ENCODE data around the gene PPHLN1.
"Not testable (repeated sequence)": the region's sequence is repeated elsewhere in the genome, so short reads cannot be mapped to it uniquely, and the experiment has no call there.

Gene PPHLN1

DNA sequence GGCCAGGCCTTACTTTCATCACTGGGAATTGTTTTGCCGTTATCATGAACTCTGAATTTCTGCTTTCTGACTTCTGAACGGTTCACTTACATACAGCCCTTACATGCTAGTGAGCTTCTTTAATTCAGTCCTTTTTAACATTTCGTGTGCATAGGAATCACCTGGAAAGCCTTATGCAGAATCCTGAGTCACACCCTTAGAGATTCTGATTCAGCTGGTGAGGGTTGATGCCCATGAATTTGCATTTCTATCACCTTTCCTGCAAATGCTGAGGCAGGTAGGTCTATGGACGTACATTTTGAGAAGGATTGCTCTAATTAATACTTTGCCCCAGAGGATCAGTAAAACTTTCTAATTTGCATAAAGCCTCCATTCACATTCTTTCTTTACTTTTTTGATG lies 44.0 kb downstream of the PPHLN1 start:
- H3K36me3 ChIP-seq (ENCODE audit: insufficient read depth, low read length): no peaks in the 10 kb centered on the region
- H3K4me1 ChIP-seq (ENCODE audit: insufficient read depth, low read length): peaks cover 15% of the 10 kb centered on the region; the same call in 1 of the 2 replicates
- H3K9ac ChIP-seq (ENCODE audit: low read depth, low read length): no peak overlapping the region
- H3K9me3 ChIP-seq (ENCODE audit: control insufficient read depth, insufficient read depth, low read length): no peaks in the 10 kb centered on the region; the same call in 1 of the 2 replicates

DNA sequence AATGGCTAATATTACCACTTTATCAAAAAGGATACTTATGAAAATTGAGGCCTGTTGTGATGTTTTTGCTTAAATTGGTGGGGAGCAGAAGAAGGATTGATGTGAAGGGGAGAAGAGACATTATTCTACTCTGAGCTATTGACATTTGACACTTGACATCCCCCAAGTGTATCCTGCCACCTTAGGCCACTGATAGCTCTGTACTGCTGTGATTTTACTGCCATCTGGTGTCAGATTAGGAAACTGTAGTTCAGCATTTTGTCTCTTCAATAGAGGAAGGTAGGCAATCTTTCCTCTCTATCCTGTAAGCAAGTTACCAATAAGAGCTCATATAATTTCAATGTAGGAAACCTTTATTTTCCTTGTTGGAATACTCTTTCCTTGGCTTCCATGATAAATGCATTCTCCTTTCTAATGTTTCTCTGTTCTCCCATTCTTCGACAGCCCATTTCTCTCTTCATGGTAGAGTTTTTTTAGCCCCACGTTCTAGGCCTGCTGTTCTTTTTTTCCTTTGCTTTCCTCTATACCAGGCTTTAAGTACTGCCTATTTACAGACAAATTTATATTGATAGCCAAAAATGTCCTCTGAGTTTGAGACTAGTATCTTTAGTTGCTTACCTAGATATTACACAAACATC lies 46.3 kb downstream of the PPHLN1 start:
- no peak overlapping the region for H3K9ac ChIP-seq (ENCODE audit: low read depth, low read length)
- no peaks in the 10 kb centered on the region for H3K36me3 ChIP-seq (ENCODE audit: insufficient read depth, low read length)
- H3K4me1 ChIP-seq (ENCODE audit: insufficient read depth, low read length): peaks cover 15% of the 10 kb centered on the region; the same call in 1 of the 2 replicates
- H3K9me3 ChIP-seq (ENCODE audit: control insufficient read depth, insufficient read depth, low read length): no peaks in the 10 kb centered on the region; the same call in 1 of the 2 replicates

DNA sequence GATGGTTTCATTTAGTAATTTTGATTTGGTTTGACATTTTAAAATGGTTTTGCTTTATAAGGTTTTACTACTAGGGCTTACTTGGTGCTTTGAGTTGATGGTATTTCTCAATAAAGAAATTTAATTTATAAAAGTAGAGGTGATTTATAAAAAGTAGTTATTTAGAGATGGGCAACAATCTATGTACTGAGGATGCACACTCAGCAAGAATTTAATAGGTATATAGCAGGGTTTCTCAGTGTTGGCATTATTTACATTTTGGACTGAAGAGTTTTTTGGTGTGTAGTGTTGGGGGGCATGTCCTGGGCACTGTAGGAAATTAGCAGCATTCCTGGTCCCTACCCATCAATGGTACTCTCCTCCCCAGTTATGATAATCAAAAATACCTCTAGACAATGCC lies 47.7 kb downstream of the PPHLN1 start:
- Histone ChIP-seq H3K4me1 (ENCODE audit: insufficient read depth, low read length) (peaks cover 15% of the 10 kb centered on the region; the same call in 1 of the 2 replicates), H3K36me3 (ENCODE audit: insufficient read depth, low read length) (no peaks in the 10 kb centered on the region), H3K9ac (ENCODE audit: low read depth, low read length) (no peak overlapping the region), H3K9me3 (ENCODE audit: control insufficient read depth, insufficient read depth, low read length) (no peaks in the 10 kb centered on the region; the same call in 1 of the 2 replicates)

DNA sequence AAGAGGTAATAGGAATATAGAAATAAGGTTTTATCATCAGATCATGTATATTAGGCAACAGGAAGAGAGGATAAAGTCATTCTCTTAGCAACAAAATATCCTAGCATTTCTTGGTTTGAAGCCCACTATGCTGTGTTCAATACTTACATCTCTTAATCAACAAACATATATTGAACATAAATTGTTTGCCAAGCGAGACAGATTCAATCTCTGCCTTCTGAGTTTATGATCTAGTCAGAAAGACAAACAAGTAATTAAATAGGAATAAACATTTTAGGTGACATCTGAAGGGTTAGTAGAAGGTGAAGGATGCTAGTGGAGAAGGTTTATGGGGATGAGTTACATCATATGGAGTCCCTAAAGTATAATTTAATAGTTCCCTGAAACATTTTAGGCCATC lies 54.8 kb downstream of the PPHLN1 start:
- Histone ChIP-seq H3K9me3 (ENCODE audit: control insufficient read depth, insufficient read depth, low read length) (no peaks in the 10 kb centered on the region), H3K4me1 (ENCODE audit: insufficient read depth, low read length) (peaks cover 14% of the 10 kb centered on the region; the same call in 1 of the 2 replicates), H3K9ac (ENCODE audit: low read depth, low read length) (no peak overlapping the region), H3K36me3 (ENCODE audit: insufficient read depth, low read length) (no peaks in the 10 kb centered on the region; the same call in 1 of the 2 replicates)

DNA sequence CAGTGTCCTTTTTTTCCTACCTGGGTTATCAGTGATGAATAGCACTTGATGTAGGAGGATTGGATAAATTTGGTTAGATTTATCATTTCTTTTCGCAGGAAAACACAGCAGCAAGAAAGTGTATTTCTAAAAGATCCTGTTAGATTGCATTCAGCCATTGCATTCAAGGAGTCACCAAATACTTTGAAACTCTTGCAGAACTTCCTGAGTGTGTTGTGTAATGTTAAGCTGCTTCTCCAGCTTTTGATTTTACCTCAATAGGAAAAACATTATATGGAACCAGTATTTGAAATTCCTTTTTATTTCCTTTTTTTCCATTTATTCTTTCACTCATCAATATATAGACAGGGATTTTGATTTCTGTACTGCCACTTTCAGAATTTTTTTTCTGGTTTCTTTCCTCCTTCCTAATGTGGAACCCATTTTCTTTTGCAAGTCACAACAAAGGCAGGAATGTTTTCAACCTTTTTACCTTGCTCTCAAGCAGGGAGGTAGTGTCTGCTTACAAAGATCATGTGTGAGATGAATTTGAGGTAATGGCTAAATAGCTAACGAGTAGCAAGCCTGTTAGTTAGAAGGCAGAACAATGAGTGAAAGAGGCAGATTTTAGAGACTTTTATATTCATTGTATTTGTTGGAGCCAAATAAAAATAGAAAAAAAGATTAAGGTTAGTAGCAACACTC lies 56.2 kb downstream of the PPHLN1 start:
- no peak overlapping the region for H3K9ac ChIP-seq (ENCODE audit: low read depth, low read length)
- no peaks in the 10 kb centered on the region; the same call in 1 of the 2 replicates for H3K36me3 ChIP-seq (ENCODE audit: insufficient read depth, low read length)
- H3K9me3 ChIP-seq (ENCODE audit: control insufficient read depth, insufficient read depth, low read length): no peaks in the 10 kb centered on the region
- H3K4me1 ChIP-seq (ENCODE audit: insufficient read depth, low read length): peaks cover 14% of the 10 kb centered on the region; the same call in 1 of the 2 replicates

DNA sequence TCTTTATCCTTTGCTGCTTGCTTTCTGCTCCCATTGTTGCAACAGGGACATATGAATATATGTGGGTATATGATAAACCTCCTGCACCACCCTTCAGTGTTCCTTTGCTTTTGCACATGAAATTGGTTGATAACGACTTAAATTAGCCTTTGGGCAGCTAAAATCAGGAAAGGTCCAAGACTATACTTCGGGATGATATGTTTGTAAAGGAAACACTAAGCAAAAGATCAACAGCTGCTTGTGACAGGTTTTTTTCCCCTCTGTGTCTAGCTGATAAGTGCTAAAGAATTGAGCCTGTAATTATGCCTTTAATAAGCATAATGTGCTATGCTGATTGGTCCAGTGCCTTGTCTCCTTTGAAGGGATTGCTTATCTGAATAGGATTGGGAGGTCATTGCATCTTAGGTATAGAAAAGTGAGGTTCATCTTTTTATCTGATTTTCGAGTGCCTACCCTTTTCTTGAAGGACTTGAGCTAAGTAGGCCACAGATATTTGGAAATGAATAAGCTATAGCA lies 59.4 kb downstream of the PPHLN1 start:
- no peaks in the 10 kb centered on the region for H3K9me3 ChIP-seq (ENCODE audit: control insufficient read depth, insufficient read depth, low read length)
- H3K36me3 ChIP-seq (ENCODE audit: insufficient read depth, low read length): no peaks in the 10 kb centered on the region; the same call in 1 of the 2 replicates
- no peak overlapping the region for H3K9ac ChIP-seq (ENCODE audit: low read depth, low read length)
- H3K4me1 ChIP-seq (ENCODE audit: insufficient read depth, low read length): peaks cover 14% of the 10 kb centered on the region; the same call in 1 of the 2 replicates

DNA sequence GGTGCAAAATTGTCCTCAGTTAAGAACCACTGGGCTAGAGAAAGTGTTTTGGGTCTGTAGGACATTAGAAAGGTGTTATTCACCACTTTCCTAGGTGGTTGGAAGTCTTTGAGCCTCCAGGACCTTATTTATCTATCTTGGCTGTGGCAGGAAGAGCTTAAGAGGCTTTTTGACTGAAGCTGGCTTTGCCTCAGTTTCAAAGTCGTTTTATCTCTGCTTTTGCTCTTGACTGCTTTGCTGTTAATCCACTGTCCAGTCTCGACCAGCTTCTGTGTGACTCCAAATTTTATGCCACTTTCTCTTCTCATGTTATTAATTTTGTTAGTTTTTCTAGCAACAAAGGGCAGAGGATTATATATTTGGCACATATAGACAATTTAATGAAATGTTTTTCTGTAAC lies 60.3 kb downstream of the PPHLN1 start:
- Histone ChIP-seq H3K4me1 (ENCODE audit: insufficient read depth, low read length) (peaks cover 13% of the 10 kb centered on the region; the same call in 1 of the 2 replicates), H3K36me3 (ENCODE audit: insufficient read depth, low read length) (no peaks in the 10 kb centered on the region; the same call in 1 of the 2 replicates), H3K9ac (ENCODE audit: low read depth, low read length) (no peak overlapping the region), H3K9me3 (ENCODE audit: control insufficient read depth, insufficient read depth, low read length) (no peaks in the 10 kb centered on the region)

DNA sequence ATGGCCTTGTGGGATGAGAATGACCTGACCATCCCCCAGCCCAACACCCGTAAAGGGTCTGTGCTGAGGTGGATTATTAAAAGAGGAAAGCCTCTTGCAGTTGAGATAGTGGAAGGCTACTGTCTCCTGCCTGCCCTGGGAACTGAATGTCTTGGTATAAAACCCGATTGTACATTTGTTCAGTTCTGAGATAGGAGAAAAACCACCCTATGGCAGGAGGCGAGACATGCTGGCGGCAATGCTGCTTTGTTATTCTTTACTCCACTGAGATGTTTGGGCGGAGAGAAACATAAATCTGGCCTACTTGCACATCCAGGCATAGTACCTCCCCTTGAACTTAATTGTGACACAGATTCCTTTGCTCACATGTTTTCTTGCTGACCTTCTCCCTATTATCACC lies 62.1 kb downstream of the PPHLN1 start:
- not testable (repeated sequence) for H3K9ac ChIP-seq (ENCODE audit: low read depth, low read length); H3K9me3 ChIP-seq (ENCODE audit: control insufficient read depth, insufficient read depth, low read length); H3K36me3 ChIP-seq (ENCODE audit: insufficient read depth, low read length); H3K4me1 ChIP-seq (ENCODE audit: insufficient read depth, low read length)

DNA sequence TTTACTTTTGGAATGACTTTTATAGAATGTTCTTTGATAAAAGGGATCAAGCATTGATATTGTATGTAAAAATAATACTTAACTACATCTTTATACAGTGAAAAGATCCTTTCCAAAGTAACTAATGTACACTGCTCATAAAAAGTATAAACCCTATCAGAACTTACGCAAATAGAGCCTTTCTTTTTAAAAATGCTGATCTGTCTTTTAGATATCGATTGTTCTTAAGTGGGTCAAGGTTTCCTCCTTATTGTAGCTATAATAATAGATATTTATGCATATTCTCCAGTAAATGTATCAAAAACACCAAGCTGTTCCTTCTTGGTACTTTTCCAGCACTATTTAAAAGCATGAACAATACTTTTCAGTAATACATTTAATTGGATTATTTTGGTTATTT lies 68.5 kb downstream of the PPHLN1 start:
- H3K9ac ChIP-seq (ENCODE audit: low read depth, low read length): no peak overlapping the region
- no peaks in the 10 kb centered on the region for H3K36me3 ChIP-seq (ENCODE audit: insufficient read depth, low read length)
- no peaks in the 10 kb centered on the region for H3K4me1 ChIP-seq (ENCODE audit: insufficient read depth, low read length)
- H3K9me3 ChIP-seq (ENCODE audit: control insufficient read depth, insufficient read depth, low read length): no peaks in the 10 kb centered on the region

DNA sequence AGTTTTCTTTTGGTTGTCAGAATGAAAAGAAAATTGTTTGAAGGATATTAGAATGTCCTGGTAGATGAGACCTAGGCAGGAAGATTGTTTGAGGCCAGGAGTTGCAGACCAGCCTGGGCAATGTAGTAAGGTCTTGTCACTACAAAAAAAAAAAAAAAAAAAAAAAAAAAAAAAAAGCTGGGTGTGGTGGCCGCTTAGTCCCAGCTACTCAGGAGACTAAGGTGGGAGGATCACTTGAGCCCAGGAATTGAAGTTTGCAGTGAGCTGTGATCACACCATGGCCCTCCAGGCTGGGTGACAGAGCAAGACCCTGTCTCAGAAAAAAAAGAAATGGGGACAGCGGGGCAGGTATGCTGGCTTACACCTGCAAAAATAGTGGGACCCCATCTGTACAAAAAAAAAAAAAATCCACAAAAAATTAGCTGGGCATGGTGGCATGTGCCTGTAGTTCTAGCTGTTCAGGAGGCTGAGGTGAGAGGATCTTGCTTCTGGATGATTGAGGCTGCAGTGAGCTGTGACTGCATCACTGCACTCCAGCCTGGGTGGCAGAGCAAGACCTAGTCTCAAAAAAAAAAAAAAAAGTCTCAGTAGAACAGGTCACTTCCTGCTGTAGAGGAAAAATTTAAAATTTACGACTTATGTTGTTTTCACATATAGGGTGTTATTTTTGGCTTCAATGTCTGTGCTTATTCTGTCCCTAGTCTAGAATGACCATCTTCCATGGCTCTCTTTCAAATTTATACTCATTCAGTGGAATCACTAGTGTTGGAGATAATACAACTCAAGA lies 70.7 kb downstream of the PPHLN1 start:
- H3K9ac ChIP-seq (ENCODE audit: low read depth, low read length): no peak overlapping the region
- no peaks in the 10 kb centered on the region for H3K9me3 ChIP-seq (ENCODE audit: control insufficient read depth, insufficient read depth, low read length)
- no peaks in the 10 kb centered on the region for H3K4me1 ChIP-seq (ENCODE audit: insufficient read depth, low read length)
- no peaks in the 10 kb centered on the region for H3K36me3 ChIP-seq (ENCODE audit: insufficient read depth, low read length)

DNA sequence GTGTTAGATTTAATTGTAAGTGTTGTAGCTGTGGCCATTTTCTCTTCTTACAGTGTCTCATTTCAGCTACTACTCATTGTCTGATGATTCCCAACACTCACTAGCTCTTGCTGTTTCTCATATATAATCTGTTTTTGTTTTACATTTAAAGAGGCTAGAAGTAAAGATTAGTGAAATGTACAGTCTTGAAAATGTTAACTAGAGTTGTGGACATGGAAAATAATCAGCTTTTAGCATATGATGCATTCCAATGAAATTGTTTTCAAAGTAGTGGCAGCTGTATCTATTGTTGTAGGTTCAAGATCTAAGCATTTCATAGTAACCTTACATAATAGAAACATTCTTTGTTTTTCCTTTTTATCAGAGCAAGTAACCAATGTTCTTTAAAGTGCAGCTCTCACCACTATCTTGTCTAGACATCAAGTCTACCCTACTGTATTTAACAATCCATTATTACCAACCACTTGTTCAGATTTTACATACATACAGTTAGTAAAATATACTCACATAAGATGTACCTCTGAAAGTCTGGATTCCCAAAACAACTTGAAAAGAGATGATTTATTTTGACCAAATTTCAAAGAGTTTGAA lies 76.9 kb downstream of the PPHLN1 start:
- H3K36me3 ChIP-seq (ENCODE audit: insufficient read depth, low read length): no peaks in the 10 kb centered on the region
- H3K9me3 ChIP-seq (ENCODE audit: control insufficient read depth, insufficient read depth, low read length): no peaks in the 10 kb centered on the region
- no peaks in the 10 kb centered on the region for H3K4me1 ChIP-seq (ENCODE audit: insufficient read depth, low read length)
- H3K9ac ChIP-seq (ENCODE audit: low read depth, low read length): no peak overlapping the region

DNA sequence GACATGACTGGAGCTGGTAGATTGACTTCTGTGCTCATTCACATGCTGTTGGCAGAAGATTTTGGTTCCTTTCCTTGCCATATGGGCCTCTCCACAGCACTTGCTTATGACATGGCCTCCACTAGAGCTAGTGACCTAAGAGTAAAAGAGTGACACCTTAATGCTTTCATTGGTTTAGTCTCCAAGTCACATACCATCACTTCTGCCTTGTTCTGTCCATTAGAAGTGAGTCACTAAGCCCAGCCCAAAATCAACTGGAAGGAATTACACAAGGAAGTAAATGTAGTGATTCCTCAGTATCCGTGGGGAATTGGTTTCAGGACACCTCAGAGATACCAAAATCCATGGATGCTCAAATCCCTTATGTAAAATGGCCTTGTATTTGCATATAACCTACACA lies 81.3 kb downstream of the PPHLN1 start:
- Histone ChIP-seq H3K9ac (ENCODE audit: low read depth, low read length) (no peak overlapping the region), H3K4me1 (ENCODE audit: insufficient read depth, low read length) (no peaks in the 10 kb centered on the region), H3K36me3 (ENCODE audit: insufficient read depth, low read length) (no peaks in the 10 kb centered on the region), H3K9me3 (ENCODE audit: control insufficient read depth, insufficient read depth, low read length) (no peaks in the 10 kb centered on the region)

DNA sequence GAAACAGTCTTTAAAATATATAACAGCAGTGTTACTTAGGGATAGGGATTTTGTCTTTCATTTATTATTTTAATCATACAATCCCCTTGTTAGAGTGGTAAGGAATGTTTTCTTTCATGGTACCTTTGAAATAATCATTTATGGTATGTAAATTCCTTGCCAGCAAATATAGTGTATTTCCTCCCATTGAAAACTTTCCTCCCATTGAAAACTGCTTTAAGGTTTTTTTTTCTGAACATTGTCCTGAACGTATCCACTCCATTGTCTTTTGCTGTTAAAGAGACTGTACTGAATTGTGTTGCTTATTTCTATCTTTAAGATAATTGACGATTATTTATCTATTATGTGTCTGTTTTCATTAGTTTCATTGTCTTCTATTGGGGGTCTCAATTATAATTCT lies 83.5 kb downstream of the PPHLN1 start:
- Histone ChIP-seq H3K9ac (ENCODE audit: low read depth, low read length) (no peak overlapping the region), H3K4me1 (ENCODE audit: insufficient read depth, low read length) (no peaks in the 10 kb centered on the region), H3K36me3 (ENCODE audit: insufficient read depth, low read length) (no peaks in the 10 kb centered on the region)

DNA sequence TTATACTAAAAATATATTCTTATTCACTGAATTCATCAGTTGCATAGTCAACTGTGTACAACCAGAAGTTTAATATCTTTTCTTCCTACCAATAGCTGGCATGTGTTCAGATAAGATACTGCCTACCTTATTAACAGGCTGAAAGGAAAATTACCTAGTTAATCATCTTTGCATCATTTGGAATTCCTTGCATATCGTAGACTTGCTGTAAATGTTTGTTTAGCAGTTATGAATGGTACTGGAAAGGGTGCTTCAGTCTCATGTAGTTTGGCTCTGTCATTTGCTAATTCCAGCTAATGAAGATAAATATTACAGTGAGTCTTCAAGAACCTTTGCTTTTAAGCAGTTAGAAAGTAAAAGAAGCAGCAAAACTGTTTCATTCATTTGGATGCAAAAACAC lies 84.4 kb downstream of the PPHLN1 start:
- H3K36me3 ChIP-seq (ENCODE audit: insufficient read depth, low read length): no peaks in the 10 kb centered on the region
- H3K9me3 ChIP-seq (ENCODE audit: control insufficient read depth, insufficient read depth, low read length): no peaks in the 10 kb centered on the region
- H3K4me1 ChIP-seq (ENCODE audit: insufficient read depth, low read length): no peaks in the 10 kb centered on the region
- H3K9ac ChIP-seq (ENCODE audit: low read depth, low read length): no peak overlapping the region

More for the DNA sequence above, 83.5 kb downstream of the PPHLN1 start:
- H3K9me3 ChIP-seq (ENCODE audit: control insufficient read depth, insufficient read depth, low read length): no peaks in the 10 kb centered on the region

Data from ES-I3 (cell line).